HepG2 (cell line): ENCODE measurements around the gene SYPL2. TPM values are rescaled to one million over a fixed set of nuclear protein-coding genes. Genes with fewer than 3 reads are reported as not detected.

ENCODE experiments used
- AHR ChIP-seq: IDR thresholded peaks from 2 replicates; pipeline ENCODE4 v1.6.1; 2018; ENCODE audit warnings: missing genetic modification reagents, missing compliant biosample characterization
- BCL6 ChIP-seq: IDR thresholded peaks from 2 replicates; pipeline ENCODE4 v1.6.1; 2016; ENCODE audit warnings: missing genetic modification reagents, missing compliant biosample characterization
- CHCHD3 ChIP-seq: sonication (generic); formaldehyde crosslinking; IDR thresholded peaks from 2 replicates; pipeline ENCODE4 v1.8.0; 2022; ENCODE audit warnings: mild to moderate bottlenecking, missing genetic modification reagents, moderate library complexity
- FOXA1 ChIP-seq, 2 experiments: fragments of 450-650 bp in 1 of 2; sonication (generic) in 1 of 2; formaldehyde crosslinking in 1 of 2; IDR thresholded peaks; 2 replicates each; pipeline versions ENCODE4 v1.4.0 to v1.6.1; 2016 to 2020; ENCODE audit warnings: missing genetic modification reagents in 1 of 2
- FOXP1 ChIP-seq, 2 experiments: fragments of 450-650 bp in 1 of 2; IDR thresholded peaks; 2 replicates each; pipeline ENCODE4 v1.6.1; 2017 to 2018; ENCODE audit warnings: antibody characterized with exemption in 1 of 2
- HNRNPUL1 ChIP-seq: fragments of 200-400 bp; formaldehyde crosslinking; IDR thresholded peaks from 2 replicates; pipeline ENCODE4 v1.6.1; 2017; ENCODE audit warnings: low read depth, mild to moderate bottlenecking, low read length, moderate library complexity
- SMARCC2 ChIP-seq: fragments of 450-650 bp; IDR thresholded peaks from 2 replicates; pipeline ENCODE4 v1.6.1; 2017; ENCODE audit warnings: antibody characterized with exemption, mild to moderate bottlenecking
- SMARCE1 ChIP-seq: fragments of 450-650 bp; IDR thresholded peaks from 2 replicates; pipeline ENCODE4 v1.6.1; 2017; ENCODE audit warnings: borderline replicate concordance
- TARDBP ChIP-seq: sonication (generic); formaldehyde crosslinking; IDR thresholded peaks from 2 replicates; pipeline ENCODE4 v1.8.0; 2022; ENCODE audit warnings: mild to moderate bottlenecking, missing genetic modification reagents
- TGIF2 ChIP-seq: IDR thresholded peaks from 2 replicates; pipeline ENCODE4 v1.6.1; 2016; ENCODE audit warnings: control low read depth, missing compliant biosample characterization
- TRIM24 ChIP-seq: sonication (generic); formaldehyde crosslinking; IDR thresholded peaks from 2 replicates; pipeline ENCODE4 v1.8.0; 2022; ENCODE audit warnings: mild to moderate bottlenecking, missing genetic modification reagents
- ZNF121 ChIP-seq: sonication (generic); formaldehyde crosslinking; IDR thresholded peaks from 2 replicates; pipeline ENCODE4 v1.5.0; 2020; ENCODE audit warnings: mild to moderate bottlenecking, missing genetic modification reagents
- ZNF260 ChIP-seq: sonication (generic); formaldehyde crosslinking; IDR thresholded peaks from 2 replicates; pipeline ENCODE4 v1.4.0; 2020; ENCODE audit warnings: missing genetic modification reagents, low read depth, mild to moderate bottlenecking, borderline replicate concordance
- ZNF777 ChIP-seq: sonication (generic); formaldehyde crosslinking; IDR thresholded peaks from 2 replicates; pipeline ENCODE4 v1.4.0; 2020; ENCODE audit warnings: missing genetic modification reagents
- polyA plus RNA-seq, 8 experiments: library from polyadenylated mRNA; depleted of rRNA in 3 of 8; stranded (reverse) in 7 of 8; unstranded in 1 of 8; fragments of >200 nt; fragmentation: Illumina TruSeq in 4 of 8; extraction: Trizol in 4 of 8; gene quantifications; 2 replicates each; pipeline versions ENCODE4 v1.2.1 to v1.2.3, GENCODE V29; 2011 to 2016; ENCODE audit warnings: low read depth in 4 of 8, missing spikeins in 1 of 8, mixed read lengths in 1 of 8; ENCODE audit not compliant: insufficient read depth in 1 of 8
- total RNA-seq, 5 experiments: library from RNA; depleted of rRNA; stranded (reverse); fragments of >200 nt; fragmentation: Illumina TruSeq; extraction: Trizol; gene quantifications; 2 replicates each; pipeline ENCODE4 v1.2.3, GENCODE V29; 2016; ENCODE audit warnings: low read depth in 1 of 5
- TF ChIP-seq, protein P1 (sequence below): sonication (generic); formaldehyde crosslinking; conservative IDR thresholded peaks from 2 replicates; pipeline ENCODE4 v1.4.0; 2020; ENCODE audit warnings: missing genetic modification reagents
- TF ChIP-seq, protein P2 (sequence below): sonication (generic); formaldehyde crosslinking; IDR thresholded peaks from 2 replicates; pipeline ENCODE4 v1.4.0; 2020; ENCODE audit warnings: missing genetic modification reagents, borderline replicate concordance
- TF ChIP-seq, protein P3 (sequence below): sonication (generic); formaldehyde crosslinking; IDR thresholded peaks from 2 replicates; pipeline ENCODE4 v1.5.1; 2020; ENCODE audit warnings: mild to moderate bottlenecking, missing genetic modification reagents, moderate library complexity
- TF ChIP-seq, protein P4 (sequence below): sonication (generic); formaldehyde crosslinking; IDR thresholded peaks from 2 replicates; pipeline ENCODE4 v1.5.1; 2020; ENCODE audit warnings: mild to moderate bottlenecking, missing genetic modification reagents, borderline replicate concordance
- TF ChIP-seq, protein P5 (sequence below): sonication (generic); formaldehyde crosslinking; IDR thresholded peaks from 2 replicates; pipeline ENCODE4 v1.5.0; 2020; ENCODE audit warnings: mild to moderate bottlenecking, missing genetic modification reagents

Gene SYPL2
- total and polyA plus RNA-seq, 2 of the 13 experiments (the other 11 are each of a cell fraction or from before 2014, with no cell fraction given): 0.17 to 0.24 TPM

DNA sequence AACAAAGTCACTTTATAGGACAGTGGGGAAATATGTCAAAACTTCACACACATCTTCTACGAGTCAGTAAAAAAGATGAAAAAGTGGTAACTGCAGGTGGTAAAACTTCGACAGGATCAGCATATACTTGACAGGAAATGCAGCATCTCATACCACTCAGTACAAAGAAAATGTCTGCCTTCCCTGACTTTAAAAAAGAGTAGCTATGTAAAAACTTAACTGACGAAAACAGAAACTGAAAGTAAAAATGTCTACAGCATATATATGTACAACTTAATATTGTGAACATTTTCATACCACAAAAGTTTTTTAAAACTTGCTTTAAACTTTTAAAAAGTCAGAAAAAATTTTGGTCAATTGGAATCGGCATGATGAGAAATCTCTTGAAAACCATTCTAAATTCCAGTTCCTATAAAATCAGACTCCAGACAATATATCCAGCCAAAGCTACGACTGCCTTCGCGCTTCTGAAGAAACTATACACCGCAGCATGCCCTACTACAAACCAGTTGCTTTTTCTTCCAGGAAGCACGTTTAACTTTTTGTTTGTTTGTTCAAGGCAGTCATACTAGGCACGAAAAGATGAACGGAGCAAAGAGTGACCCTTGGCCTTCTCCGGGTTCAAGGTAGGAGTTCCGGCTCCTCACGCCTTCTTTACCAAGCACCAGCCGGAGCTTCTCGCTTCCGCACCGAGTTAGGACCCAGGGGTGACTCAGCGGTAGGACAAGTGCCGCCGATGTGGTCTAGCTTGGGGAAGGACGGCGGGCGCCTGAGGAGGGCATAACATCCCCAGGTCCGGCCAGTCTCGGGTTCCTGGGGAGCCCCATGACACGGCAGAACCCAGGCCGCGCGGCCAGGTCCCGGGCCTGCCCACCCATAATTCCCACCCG lies 40.7 kb upstream of the SYPL2 start (continued):
- TF ChIP-seq TARDBP (CRISPR knock-in tag) (no peak), SMARCC2 (no peak), ZNF121 (CRISPR knock-in tag) (no peak), SMARCE1 (no peak), FOXA1 (IDR thresholded peaks at IDR 0.05) (no peak), FOXA1 (CRISPR knock-in tag; IDR thresholded peaks at IDR 0.05) (peak; percentile 15; the same call in 1 of the 2 replicates), ZNF777 (CRISPR knock-in tag) (peak; percentile 59), FOXP1 (IDR thresholded peaks at IDR 0.05) (no peak), FOXP1 (CRISPR knock-in tag; IDR thresholded peaks at IDR 0.05) (no peak), CHCHD3 (CRISPR knock-in tag) (no peak), TRIM24 (CRISPR knock-in tag) (no peak), BCL6 (CRISPR knock-in tag) (no peak), HNRNPUL1 (no peak), TGIF2 (CRISPR knock-in tag) (no peak), AHR (peak; percentile 23; the same call in 1 of the 2 replicates), ZNF260 (CRISPR knock-in tag) (no peak)
- TF ChIP-seq, protein P1, sequence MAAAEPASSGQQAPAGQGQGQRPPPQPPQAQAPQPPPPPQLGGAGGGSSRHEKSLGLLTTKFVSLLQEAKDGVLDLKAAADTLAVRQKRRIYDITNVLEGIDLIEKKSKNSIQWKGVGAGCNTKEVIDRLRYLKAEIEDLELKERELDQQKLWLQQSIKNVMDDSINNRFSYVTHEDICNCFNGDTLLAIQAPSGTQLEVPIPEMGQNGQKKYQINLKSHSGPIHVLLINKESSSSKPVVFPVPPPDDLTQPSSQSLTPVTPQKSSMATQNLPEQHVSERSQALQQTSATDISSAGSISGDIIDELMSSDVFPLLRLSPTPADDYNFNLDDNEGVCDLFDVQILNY (CRISPR knock-in tag): no peak
- TF ChIP-seq, protein P2, sequence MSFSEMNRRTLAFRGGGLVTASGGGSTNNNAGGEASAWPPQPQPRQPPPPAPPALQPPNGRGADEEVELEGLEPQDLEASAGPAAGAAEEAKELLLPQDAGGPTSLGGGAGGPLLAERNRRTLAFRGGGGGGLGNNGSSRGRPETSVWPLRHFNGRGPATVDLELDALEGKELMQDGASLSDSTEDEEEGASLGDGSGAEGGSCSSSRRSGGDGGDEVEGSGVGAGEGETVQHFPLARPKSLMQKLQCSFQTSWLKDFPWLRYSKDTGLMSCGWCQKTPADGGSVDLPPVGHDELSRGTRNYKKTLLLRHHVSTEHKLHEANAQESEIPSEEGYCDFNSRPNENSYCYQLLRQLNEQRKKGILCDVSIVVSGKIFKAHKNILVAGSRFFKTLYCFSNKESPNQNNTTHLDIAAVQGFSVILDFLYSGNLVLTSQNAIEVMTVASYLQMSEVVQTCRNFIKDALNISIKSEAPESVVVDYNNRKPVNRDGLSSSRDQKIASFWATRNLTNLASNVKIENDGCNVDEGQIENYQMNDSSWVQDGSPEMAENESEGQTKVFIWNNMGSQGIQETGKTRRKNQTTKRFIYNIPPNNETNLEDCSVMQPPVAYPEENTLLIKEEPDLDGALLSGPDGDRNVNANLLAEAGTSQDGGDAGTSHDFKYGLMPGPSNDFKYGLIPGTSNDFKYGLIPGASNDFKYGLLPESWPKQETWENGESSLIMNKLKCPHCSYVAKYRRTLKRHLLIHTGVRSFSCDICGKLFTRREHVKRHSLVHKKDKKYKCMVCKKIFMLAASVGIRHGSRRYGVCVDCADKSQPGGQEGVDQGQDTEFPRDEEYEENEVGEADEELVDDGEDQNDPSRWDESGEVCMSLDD (CRISPR knock-in tag): no peak
- TF ChIP-seq, protein P3, sequence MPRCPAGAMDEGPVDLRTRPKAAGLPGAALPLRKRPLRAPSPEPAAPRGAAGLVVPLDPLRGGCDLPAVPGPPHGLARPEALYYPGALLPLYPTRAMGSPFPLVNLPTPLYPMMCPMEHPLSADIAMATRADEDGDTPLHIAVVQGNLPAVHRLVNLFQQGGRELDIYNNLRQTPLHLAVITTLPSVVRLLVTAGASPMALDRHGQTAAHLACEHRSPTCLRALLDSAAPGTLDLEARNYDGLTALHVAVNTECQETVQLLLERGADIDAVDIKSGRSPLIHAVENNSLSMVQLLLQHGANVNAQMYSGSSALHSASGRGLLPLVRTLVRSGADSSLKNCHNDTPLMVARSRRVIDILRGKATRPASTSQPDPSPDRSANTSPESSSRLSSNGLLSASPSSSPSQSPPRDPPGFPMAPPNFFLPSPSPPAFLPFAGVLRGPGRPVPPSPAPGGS: no peak
- TF ChIP-seq, protein P4, sequence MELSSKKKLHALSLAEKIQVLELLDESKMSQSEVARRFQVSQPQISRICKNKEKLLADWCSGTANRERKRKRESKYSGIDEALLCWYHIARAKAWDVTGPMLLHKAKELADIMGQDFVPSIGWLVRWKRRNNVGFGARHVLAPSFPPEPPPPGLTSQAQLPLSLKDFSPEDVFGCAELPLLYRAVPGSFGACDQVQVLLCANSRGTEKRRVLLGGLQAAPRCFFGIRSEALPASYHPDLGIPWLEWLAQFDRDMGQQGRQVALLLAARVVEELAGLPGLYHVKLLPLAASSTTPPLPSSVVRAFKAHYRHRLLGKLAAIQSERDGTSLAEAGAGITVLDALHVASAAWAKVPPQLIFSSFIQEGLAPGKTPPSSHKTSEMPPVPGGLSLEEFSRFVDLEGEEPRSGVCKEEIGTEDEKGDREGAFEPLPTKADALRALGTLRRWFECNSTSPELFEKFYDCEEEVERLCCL (CRISPR knock-in tag): no peak; the same call in 1 of the 2 replicates
- TF ChIP-seq, protein P5, sequence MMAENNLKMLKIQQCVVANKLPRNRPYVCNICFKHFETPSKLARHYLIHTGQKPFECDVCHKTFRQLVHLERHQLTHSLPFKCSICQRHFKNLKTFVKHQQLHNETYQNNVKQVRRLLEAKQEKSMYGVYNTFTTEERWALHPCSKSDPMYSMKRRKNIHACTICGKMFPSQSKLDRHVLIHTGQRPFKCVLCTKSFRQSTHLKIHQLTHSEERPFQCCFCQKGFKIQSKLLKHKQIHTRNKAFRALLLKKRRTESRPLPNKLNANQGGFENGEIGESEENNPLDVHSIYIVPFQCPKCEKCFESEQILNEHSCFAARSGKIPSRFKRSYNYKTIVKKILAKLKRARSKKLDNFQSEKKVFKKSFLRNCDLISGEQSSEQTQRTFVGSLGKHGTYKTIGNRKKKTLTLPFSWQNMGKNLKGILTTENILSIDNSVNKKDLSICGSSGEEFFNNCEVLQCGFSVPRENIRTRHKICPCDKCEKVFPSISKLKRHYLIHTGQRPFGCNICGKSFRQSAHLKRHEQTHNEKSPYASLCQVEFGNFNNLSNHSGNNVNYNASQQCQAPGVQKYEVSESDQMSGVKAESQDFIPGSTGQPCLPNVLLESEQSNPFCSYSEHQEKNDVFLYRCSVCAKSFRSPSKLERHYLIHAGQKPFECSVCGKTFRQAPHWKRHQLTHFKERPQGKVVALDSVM (CRISPR knock-in tag): no peak; the same call in 1 of the 2 replicates
